SK-N-SH (cell line): ENCODE measurements around the gene SCAMP5. TPM values are rescaled to one million over a fixed set of nuclear protein-coding genes. Genes with fewer than 3 reads are reported as not detected.

Experiments
- CTCF ChIA-PET: fragments of 300-600, 350-600 bp; formaldehyde crosslinking; extraction: SDS; loops from one replicate; lab custom pipeline; 2021; lab: Yijun Ruan, JAX
- POLR2A ChIA-PET: fragments of 350-600 bp; sonication (Branson Sonifier 250); formaldehyde crosslinking; extraction: SDS; loops from one replicate; lab custom pipeline; 2020; ENCODE audit warnings: antibody characterized with exemption, inconsistent platforms; lab: Yijun Ruan, JAX
- DNase-seq: peaks from one replicate; pipeline ENCODE4 v3.0.0; 2012
- H2AFZ ChIP-seq: fragments of 200-600 bp; sonication (generic); 2 replicates; pipeline ENCODE4 v1.8.1; 2016; ENCODE audit warnings: antibody characterized with exemption, mild to moderate bottlenecking, low read depth
- H3F3A ChIP-seq: fragments of 200-600 bp; sonication (generic); replicated peaks from 2 replicates; pipeline ENCODE3; 2016; ENCODE audit warnings: antibody characterized with exemption, mild to moderate bottlenecking; ENCODE audit not compliant: insufficient read depth
- H3K27ac ChIP-seq, 2 experiments: fragments of 200-500 bp in 1 of 2; fragments of 200-600 bp in 1 of 2; sonication (Bioruptor generic) in 1 of 2; sonication (generic), shearing (Covaris generic) in 1 of 2; 2 replicates each; pipeline versions ENCODE4 v1.5.1 to v1.6.1; 2014 to 2016; ENCODE audit warnings: low read depth in 2 of 2, inconsistent platforms in 1 of 2, low read length in 1 of 2, mild to moderate bottlenecking in 1 of 2, mixed read lengths in 1 of 2
- H3K27me3 ChIP-seq: fragments of 200-600 bp; sonication (generic), shearing (Covaris generic); 2 replicates; pipeline ENCODE4 v1.6.1; 2016; ENCODE audit warnings: mixed run types; ENCODE audit not compliant: insufficient read depth
- H3K36me3 ChIP-seq, 2 experiments: fragments of 200-500 bp in 1 of 2; fragments of 200-600 bp in 1 of 2; sonication (Bioruptor generic) in 1 of 2; sonication (generic) in 1 of 2; replicated peaks in 1 of 2; 2 replicates each; pipeline versions ENCODE3 to v1.5.1; 2014 to 2016; ENCODE audit warnings: low read length in 1 of 2, mild to moderate bottlenecking in 1 of 2; ENCODE audit not compliant: insufficient read depth in 2 of 2, control insufficient read depth in 1 of 2
- H3K4me1 ChIP-seq, 2 experiments: fragments of 200-500 bp in 1 of 2; fragments of 200-600 bp in 1 of 2; sonication (Bioruptor generic) in 1 of 2; sonication (generic), shearing (Covaris generic) in 1 of 2; 2 replicates each; pipeline versions ENCODE4 v1.5.1 to v1.6.1; 2014 to 2016; ENCODE audit warnings: low read depth in 1 of 2, low read length in 1 of 2, mixed run types in 1 of 2; ENCODE audit not compliant: insufficient read depth in 2 of 2, control insufficient read depth in 1 of 2
- H3K4me2 ChIP-seq: fragments of 200-600 bp; sonication (generic), shearing (Covaris generic); 2 replicates; pipeline ENCODE4 v1.6.1; 2017; ENCODE audit warnings: mixed run types
- H3K4me3 ChIP-seq, 2 experiments: fragments of 200-500 bp in 1 of 2; fragments of 200-600 bp in 1 of 2; sonication (Bioruptor generic) in 1 of 2; sonication (generic), shearing (Covaris generic) in 1 of 2; 2 replicates each; pipeline versions ENCODE4 v1.5.1 to v1.8.1; 2014 to 2016; ENCODE audit warnings: low read depth in 2 of 2, inconsistent platforms in 1 of 2, low read length in 1 of 2, mild to moderate bottlenecking in 1 of 2, mixed read lengths in 1 of 2, moderate library complexity in 1 of 2
- H3K79me2 ChIP-seq: fragments of 200-600 bp; sonication (generic); 2 replicates; pipeline ENCODE4 v1.8.1; 2017; ENCODE audit warnings: mild to moderate bottlenecking; ENCODE audit not compliant: insufficient read depth
- H3K9ac ChIP-seq: fragments of 200-600 bp; sonication (generic); 2 replicates; pipeline ENCODE4 v1.6.1; 2017; ENCODE audit warnings: mixed run types
- H3K9me2 ChIP-seq: fragments of 200-600 bp; sonication (generic); 2 replicates; pipeline ENCODE4 v1.6.1; 2017; ENCODE audit warnings: mixed run types
- H3K9me3 ChIP-seq: fragments of 200-600 bp; sonication (generic); 2 replicates; pipeline ENCODE4 v1.6.1; 2017; ENCODE audit warnings: mixed run types, mild to moderate bottlenecking, moderate library complexity
- H4K20me1 ChIP-seq: fragments of 200-600 bp; sonication (generic); 2 replicates; pipeline ENCODE4 v1.6.1; 2017; ENCODE audit warnings: mild to moderate bottlenecking, mixed run types; ENCODE audit not compliant: insufficient read depth
- CHD2 ChIP-seq: fragments of 150-350 bp; IDR thresholded peaks from 2 replicates; pipeline ENCODE4 v1.6.1; 2018; ENCODE audit warnings: low read length; ENCODE audit not compliant: partially characterized antibody
- EP300 ChIP-seq, 2 experiments: IDR thresholded peaks; 2 replicates each; pipeline versions ENCODE4 v1.4.0 to v1.6.1; 2012; ENCODE audit warnings: borderline replicate concordance in 1 of 2, low read depth in 1 of 2, low read length in 1 of 2
- EZH2phosphoT487 ChIP-seq: fragments of 200-600 bp; sonication (generic); IDR thresholded peaks from 2 replicates; pipeline ENCODE4 v1.6.1; 2017; ENCODE audit warnings: low read depth, mixed run types, mild to moderate bottlenecking, antibody characterized with exemption, moderate library complexity, borderline replicate concordance
- FOSL2 ChIP-seq: IDR thresholded peaks from 2 replicates; pipeline ENCODE4 v1.4.0; 2012; ENCODE audit warnings: low read depth, mild to moderate bottlenecking, moderate library complexity, borderline replicate concordance
- FOXM1 ChIP-seq: IDR thresholded peaks from 2 replicates; pipeline ENCODE4 v1.4.0; 2012; ENCODE audit warnings: low read depth, mild to moderate bottlenecking
- GABPA ChIP-seq: IDR thresholded peaks from 2 replicates; pipeline ENCODE4 v1.4.0; 2012; ENCODE audit warnings: low read depth, mild to moderate bottlenecking
- GATA2 ChIP-seq: sonication (generic); formaldehyde crosslinking; IDR thresholded peaks from 2 replicates; pipeline ENCODE4 v1.5.0; 2020; ENCODE audit warnings: mild to moderate bottlenecking, missing genetic modification reagents
- IRF3 ChIP-seq: fragments of 150-350 bp; IDR thresholded peaks from 2 replicates; pipeline ENCODE4 v1.6.1; 2016; ENCODE audit warnings: mild to moderate bottlenecking, low read depth, low read length
- MEF2A ChIP-seq: IDR thresholded peaks from 2 replicates; pipeline ENCODE4 v1.4.0; 2012; ENCODE audit warnings: low read depth, borderline replicate concordance
- MXI1 ChIP-seq: IDR thresholded peaks from 2 replicates; pipeline ENCODE4 v1.6.1; 2012; ENCODE audit warnings: mild to moderate bottlenecking, low read depth, low read length, improper control_type of control experiment
- NRF1 ChIP-seq: IDR thresholded peaks from 2 replicates; pipeline ENCODE4 v1.6.1; 2012; ENCODE audit warnings: low read depth, mild to moderate bottlenecking, low read length
- RXRA ChIP-seq: IDR thresholded peaks from 2 replicates; pipeline ENCODE4 v1.4.0; 2012; ENCODE audit warnings: low read depth, mild to moderate bottlenecking, borderline replicate concordance
- SMC3 ChIP-seq: IDR thresholded peaks from 2 replicates; pipeline ENCODE4 v1.6.1; 2012; ENCODE audit warnings: low read depth, low read length, improper control_type of control experiment
- TAF1 ChIP-seq: IDR thresholded peaks from 2 replicates; pipeline ENCODE4 v1.6.1; 2012; ENCODE audit warnings: low read depth, mild to moderate bottlenecking, low read length, moderate library complexity, borderline replicate concordance
- USF2 ChIP-seq: fragments of 150-350 bp; IDR thresholded peaks from 2 replicates; pipeline ENCODE4 v1.6.1; 2017; ENCODE audit warnings: antibody characterized with exemption, low read length, low read depth, borderline replicate concordance
- WGBS: methylation state at CpG from one replicate; pipeline ENCODE4 v1.1.6; 2017; ENCODE audit warnings: low lambda C conversion rate; 5-methylcytosine and 5-hydroxymethylcytosine counted together
- polyA plus RNA-seq, 3 experiments: library from polyadenylated mRNA; depleted of rRNA; stranded (reverse); fragments of >200 nt; gene quantifications; 2 replicates each; pipeline ENCODE4 v1.2.3, GENCODE V29; 2012

Gene SCAMP5
- polyA plus RNA-seq, 1 of the 3 experiments (the other 2 are of a cell fraction), result 27.9 TPM

GRCh38 chr15:75049392-75049791, 54.0 kb downstream of the SCAMP5 start:
- Histone ChIP-seq H3K4me2 (no peak overlapping the region), H3K36me3 (no peaks in the 10 kb centered on the region), H3F3A (peaks cover 8% of the 10 kb centered on the region), H3K79me2 (no peaks in the 10 kb centered on the region), H3K4me1 (peaks cover 12 to 45% of the 10 kb centered on the region in 2 experiments; a peak in 3 of 4 replicates), H3K9me2 (no peaks in the 10 kb centered on the region), H3K4me3 (no peak overlapping the region), H2AFZ (no peak overlapping the region), H3K9ac (no peak overlapping the region), H3K27ac (peak overlapping the region in 1 of 2 experiments; percentile 60; a peak in 2 of 4 replicates), H3K27me3 (no peaks in the 10 kb centered on the region), H4K20me1 (no peaks in the 10 kb centered on the region), H3K9me3 (no peaks in the 10 kb centered on the region)
- 79% methylated on average over 6 of the region's 11 CpGs for WGBS
- POLR2A ChIA-PET, result interaction anchor here (0.6 kb wide), 1 partner anchor 513 kb away, joined by 3 read pairs; no protein-coding TSS in a partner anchor
- peak; percentile 71 for DNase-seq
- CTCF ChIA-PET, result interaction anchor here (0.7 to 1.2 kb wide), 2 partner anchors 91 to 152 kb away, joined by 4 to 5 read pairs; partner anchors contain the start of gene C15orf39
- TF ChIP-seq NRF1 (no peak), MXI1 (peak; percentile 69; the same call in 1 of the 2 replicates), SMC3 (peak; percentile 6; the same call in 1 of the 2 replicates)

- Histone ChIP-seq H3K4me1 (peaks cover 12 to 45% of the 10 kb centered on the region in 2 experiments; a peak in 3 of 4 replicates), H2AFZ (no peak overlapping the region), H4K20me1 (no peaks in the 10 kb centered on the region), H3K79me2 (no peaks in the 10 kb centered on the region), H3K36me3 (no peaks in the 10 kb centered on the region), H3K9me3 (no peaks in the 10 kb centered on the region), H3K4me2 (no peak overlapping the region), H3F3A (peaks cover 8% of the 10 kb centered on the region), H3K4me3 (no peak overlapping the region), H3K27me3 (no peaks in the 10 kb centered on the region), H3K9ac (no peak overlapping the region), H3K27ac (peak overlapping the region in 1 of 2 experiments; percentile 54; a peak in 1 of 4 replicates), H3K9me2 (no peaks in the 10 kb centered on the region)
- ChIA-PET POLR2A (no interaction called here), CTCF (interaction anchor here (1.2 kb wide), 1 partner anchor 151 kb away, joined by 5 read pairs; the partner anchor contains the start of gene C15orf39)
- TF ChIP-seq EZH2phosphoT487 (no peak), FOSL2 (no peak), SMC3 (no peak), GATA2 (CRISPR knock-in tag) (no peak), FOXM1 (no peak), TAF1 (no peak), USF2 (no peak), IRF3 (no peak), EP300 (IDR thresholded peaks at IDR 0.05; ENCODE audit: borderline replicate concordance in 1 of 2, low read depth in 1 of 2, low read length in 1 of 2) (no peak), NRF1 (no peak), GABPA (no peak), MEF2A (no peak), RXRA (no peak), CHD2 (no peak)
- 100% methylated on average over 2 of the region's 2 CpGs for WGBS
- DNase-seq, result no peak
Observed at GRCh38 chr15:75050283-75050682, 54.9 kb downstream of the SCAMP5 start.
